ENCODE results near the gene ZCCHC12.
A peak's percentile ranks its signal among the peaks of the same experiment; 100 is the strongest.
"Not testable (repeated sequence)": the region's sequence is repeated elsewhere in the genome, so short reads cannot be mapped to it uniquely, and the experiment has no call there.

The ZCCHC12 gene

GRCh38 chrX:118823263-118824172, at the start of gene ZCCHC12:
ZCCHC12 (plus strand) TSS chrX:118823824; CDS start chrX:118825245, 1,421 bp downstream.
- peak; percentile 76 for DNase-seq

GRCh38 chrX:118779581-118779980, 44.0 kb upstream of the ZCCHC12 start:
- no peak for DNase-seq

DNA sequence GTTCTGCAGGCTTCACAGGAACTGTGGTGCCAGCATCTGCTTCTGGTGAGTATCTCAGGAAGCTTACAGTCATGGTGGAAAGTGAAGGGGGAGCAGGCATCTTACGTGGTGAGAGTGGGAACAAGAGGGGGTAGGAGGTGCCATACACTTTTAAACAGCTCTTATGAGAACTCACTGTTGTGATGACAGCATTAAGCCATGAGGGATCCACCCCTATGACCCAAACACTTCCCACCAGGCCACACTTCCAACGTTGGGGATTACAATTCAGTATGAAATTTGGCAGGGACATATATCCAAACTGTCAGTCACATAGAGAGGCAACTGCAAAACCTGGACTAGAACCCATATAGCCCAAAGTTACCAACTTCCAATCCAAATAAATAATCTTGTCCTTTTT, 43.1 kb upstream of the ZCCHC12 start:
- no peak for DNase-seq

DNA sequence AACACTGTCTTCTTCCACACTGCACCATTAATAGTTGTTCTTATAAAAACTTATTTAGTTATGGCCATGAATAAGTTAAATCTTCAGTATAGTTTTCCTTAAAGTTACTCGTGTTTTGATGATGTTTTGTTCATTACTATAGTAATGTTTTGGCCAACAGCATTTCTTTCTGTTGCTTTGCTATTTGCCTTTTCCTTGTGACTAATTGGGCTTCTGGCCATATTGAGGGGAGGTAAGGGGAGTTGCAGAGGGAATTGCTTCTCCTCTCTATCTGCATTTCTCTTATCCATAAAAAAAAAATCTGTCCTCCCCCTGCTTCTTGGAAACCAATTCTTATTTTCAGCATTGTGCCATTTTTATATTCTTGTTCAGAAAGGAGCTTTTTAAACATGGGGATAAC, 42.7 kb upstream of the ZCCHC12 start:
- DNase-seq, result no peak

DNA sequence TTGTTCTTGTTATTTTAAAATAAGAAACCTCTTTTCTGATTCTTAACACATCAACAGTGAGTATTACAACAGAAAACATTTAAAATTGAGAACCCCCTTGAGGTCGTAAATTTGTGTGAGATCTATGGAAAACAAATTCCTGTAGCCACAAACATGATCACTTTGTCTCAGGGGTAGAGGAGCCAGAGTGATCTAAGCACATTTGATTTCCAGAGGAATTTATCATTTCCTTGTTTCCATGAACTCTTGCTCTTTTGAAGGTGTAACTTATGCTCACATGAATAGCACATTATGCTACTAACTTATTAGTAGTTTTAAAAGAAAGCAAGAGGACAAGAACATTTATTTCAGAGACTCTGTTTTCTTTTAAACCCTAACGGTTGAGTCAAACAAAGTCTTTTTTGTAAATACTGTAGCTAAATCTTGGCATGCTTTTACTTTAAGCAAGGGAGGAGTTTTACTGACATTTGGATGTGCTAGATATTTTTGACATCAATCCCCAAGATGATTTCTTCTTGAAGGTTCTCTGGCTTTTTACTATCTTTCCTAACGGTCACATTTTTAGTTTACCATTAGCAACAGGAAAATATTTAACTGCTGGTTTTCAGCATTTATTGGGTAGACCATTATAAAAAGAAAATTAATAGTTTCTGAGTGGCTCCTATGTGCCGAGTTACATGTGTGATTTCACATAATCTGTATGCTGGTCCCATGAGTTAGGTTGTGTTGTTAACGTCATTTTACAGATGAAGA, 27.9 kb upstream of the ZCCHC12 start:
- DNase-seq, result no peak

DNA sequence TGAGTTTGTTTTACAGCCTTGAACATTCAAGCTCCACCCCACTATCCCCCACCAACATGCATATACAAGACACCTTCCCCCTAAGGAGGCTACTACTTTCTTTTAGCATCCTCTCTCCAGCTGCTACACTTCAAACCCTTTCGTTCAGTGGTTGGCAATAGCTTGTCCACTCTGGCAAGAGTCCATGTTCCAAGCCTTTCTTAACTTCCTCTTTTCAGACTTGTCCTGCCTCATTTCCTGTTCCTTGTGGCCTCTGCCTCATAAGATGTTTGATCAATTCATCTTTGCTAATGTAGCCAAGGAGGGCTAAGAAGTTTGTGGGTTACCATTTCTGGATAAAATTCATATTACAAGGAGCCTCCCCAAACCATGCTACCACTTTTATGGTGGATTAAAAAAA, 20.8 kb upstream of the ZCCHC12 start:
- DNase-seq, result no peak

DNA sequence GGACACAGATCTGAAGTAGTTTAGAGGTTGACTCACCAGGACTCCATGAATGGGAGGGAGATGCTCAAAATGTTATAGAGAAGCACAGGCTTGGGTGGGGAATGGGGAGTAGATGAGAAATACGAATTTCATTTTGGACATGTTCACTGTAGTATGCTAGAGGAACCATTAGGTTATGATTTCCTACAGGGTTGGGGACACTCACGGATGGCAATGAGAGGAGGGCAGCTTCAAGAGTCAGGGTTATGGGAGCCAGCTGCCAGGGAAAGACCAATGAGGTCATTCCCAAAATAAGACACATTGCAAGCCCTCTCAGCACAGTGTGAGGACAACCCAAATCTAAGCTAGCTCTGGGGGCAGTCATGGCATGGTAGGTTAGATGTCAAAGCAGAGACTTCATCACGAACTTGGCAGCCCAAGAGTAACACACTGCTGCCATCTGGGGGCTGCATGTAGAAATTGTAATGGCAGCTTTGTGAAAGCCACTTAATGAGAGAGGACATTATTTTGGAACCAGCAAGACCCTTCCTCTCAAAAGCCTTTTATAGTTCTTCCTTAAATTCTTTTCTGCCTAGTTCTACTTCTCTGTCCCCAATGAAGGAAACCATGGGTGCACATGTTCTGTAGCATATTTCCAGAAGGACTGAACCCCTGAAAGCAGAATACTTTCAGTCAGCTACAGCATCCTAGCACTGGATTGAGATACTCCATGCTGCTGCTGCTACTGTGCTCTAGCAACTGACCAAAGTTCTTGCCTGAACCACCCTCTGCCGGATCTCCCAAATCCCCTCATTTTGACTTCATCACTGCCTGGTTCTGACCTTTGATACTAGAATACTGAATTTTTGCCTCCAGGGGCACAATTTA, 16.2 kb upstream of the ZCCHC12 start:
- DNase-seq, result peak; percentile 10

DNA sequence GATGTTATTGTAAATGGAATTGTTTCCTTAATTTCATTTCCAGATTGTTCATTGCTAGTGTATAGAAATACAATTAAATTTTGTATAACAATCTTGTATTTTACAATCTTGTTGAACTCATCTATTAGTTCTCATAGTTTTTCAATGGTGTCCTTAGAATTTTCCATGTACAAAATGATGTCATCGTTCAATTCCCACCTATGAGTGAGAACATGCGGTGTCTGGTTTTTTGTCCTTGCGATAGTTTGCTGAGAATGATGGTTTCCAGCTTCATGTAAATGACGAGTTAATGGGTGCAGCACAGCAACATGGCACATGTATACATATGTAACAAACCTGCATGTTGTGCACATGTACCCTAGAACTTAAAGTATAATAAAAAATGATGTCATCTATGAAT, 6.4 kb upstream of the ZCCHC12 start:
- DNase-seq, result not testable (repeated sequence)

DNA sequence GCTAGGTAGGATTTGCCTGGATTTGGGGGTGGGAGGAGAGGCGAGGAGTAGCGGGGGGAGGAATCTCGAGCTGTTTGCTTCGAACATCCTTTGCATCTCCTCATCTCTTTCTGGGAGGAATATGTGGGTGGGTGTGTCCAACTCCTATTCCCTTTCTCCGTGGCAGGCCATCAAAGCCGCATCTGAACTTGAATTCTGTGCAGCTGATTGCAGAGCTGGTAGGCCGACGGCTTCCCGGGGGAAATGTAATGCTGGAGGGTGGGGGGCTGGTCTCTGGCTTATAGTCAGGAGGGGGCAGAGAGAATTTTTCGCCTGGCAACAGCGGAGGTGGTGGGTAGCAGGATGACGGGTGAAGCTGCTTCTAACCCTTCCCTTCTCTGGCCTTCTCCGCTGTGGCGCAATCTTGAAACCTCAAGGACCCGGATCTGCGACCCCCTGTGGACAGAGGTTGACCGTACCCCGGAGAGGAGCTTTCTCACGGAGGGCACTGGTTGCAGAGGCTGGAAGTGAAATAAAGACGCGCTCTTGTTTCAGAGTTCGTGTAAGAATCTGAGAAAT, 628 bp downstream of the ZCCHC12 start:
- DNase-seq, result no peak

DNA sequence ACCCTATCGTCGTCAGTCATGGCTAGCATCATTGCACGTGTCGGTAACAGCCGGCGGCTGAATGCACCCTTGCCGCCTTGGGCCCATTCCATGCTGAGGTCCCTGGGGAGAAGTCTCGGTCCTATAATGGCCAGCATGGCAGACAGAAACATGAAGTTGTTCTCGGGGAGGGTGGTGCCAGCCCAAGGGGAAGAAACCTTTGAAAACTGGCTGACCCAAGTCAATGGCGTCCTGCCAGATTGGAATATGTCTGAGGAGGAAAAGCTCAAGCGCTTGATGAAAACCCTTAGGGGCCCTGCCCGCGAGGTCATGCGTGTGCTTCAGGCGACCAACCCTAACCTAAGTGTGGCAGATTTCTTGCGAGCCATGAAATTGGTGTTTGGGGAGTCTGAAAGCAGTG, 1.6 kb downstream of the ZCCHC12 start:
- no peak for DNase-seq

- DNase-seq, result peak; percentile 27
Observed at GRCh38 chrX:118839334-118839958, 15.8 kb downstream of the ZCCHC12 start.

DNA sequence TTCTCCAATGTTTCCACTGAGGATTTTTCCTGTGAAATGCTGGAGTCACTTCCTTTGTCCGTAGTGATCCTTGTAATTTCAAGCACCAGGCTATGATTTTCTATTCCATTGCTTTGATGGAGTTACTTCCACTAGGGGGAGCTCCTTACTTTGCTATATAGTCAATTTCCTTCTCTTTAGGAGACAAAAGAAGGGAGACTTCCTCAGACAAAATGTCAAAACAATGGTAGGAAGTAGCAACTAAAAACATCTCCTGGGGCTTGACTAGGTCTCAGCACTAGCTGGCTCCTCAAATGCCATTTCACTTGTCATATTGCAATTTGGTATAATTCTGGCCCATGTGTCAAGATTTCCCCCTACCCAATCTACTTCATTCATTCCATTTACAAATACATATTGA, 24.1 kb downstream of the ZCCHC12 start:
- DNase-seq, result peak; percentile 72

GRCh38 chrX:118853596-118853995, 30.0 kb downstream of the ZCCHC12 start:
- DNase-seq, result no peak

GRCh38 chrX:118855681-118856310, 32.2 kb downstream of the ZCCHC12 start:
- DNase-seq, result no peak

DNA sequence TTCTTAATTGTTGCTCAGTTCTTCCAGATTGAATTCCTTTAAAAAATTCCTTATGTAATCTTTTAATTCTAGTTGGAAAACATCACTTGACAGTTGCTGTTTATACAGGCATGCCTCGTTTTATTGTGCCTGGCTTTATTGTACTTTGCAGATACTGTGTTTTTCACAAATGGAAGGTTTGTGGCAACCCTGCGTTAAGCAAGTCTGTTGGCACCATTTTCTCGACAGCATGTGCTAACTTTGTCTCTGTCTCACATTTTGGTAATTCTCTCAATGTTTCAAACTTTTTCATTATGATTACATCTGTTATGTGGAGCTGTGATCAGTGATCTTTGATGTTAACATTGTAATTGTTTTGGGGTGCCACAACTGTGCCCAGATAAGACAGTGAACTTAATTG, 33.4 kb downstream of the ZCCHC12 start:
- no peak for DNase-seq

GRCh38 chrX:118861338-118861737, 37.7 kb downstream of the ZCCHC12 start:
- DNase-seq, result no peak

- no peak for DNase-seq
Observed at GRCh38 chrX:118862091-118862490, 38.5 kb downstream of the ZCCHC12 start.

DNA sequence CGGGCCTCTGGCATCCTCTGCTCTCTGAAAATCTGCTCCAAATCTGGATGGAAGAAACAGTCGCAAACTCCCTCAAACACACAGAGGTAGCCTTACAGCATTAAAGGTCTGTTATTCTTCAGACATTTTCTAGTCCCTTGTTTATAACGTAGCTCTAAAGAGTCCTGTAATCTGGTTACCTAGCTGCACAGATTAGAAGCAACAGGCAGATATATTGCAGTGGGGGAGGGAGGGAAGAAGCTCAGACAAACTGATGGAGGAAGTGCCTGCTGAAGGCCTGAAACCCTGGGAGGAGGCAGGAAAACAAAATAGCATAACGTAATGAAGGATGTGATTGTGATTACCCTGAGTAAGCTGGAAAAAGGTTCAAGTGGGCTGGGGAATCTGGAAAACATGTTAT, 39.4 kb downstream of the ZCCHC12 start:
- DNase-seq, result no peak

DNA sequence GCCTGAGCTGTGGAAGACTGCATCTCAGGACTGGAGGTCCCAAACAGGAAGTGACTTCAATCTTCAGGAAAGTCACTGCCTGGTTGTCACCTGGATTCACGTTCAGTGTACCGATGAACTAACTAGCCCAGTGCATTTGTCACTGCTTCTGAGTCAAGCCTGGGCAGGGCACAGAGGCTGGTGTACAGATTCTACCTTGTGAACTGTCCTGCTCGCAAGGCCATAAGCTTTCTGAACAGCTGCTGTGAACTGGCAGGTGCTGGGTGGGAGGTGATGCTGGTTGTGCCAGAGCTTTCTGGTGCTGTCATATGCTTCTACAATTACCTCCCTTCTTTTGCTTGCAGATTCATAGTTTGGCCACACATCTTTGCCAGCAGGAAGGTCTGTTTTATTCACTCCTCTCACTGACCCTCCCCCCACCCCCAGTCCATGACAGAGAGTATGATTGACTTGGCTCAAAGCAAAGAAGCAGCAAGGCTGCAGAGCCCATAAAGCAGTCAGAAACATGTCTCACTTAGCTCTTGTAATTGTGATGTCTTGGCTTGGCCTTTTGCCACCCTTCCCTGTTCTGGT, 40.5 kb downstream of the ZCCHC12 start:
- peak; percentile 44 for DNase-seq

DNA sequence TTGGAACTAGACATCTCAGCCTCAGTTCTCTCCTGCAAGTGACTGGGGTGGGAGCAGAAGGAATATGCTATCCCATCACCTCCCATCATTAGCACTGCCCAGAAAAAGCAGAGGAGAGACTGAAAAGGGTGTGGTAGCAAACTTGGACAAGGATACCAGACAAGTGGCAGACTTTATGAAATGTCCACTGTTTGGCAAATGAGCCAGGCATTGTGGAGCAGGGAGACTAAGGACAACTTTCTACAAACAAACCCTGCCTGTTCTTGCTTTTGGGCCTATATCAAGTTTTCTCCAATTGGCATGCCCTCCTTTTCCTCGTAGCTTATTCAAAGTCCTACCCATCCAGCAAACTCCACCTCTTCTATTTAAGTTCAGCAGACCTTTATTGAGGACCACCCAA, 41.6 kb downstream of the ZCCHC12 start:
- no peak for DNase-seq

GRCh38 chrX:118867251-118867650, 43.6 kb downstream of the ZCCHC12 start:
- DNase-seq, result no peak

Measured in NCI-H1694 (cell line).